Lower leg skin (tissue), 3 donors: ENCODE results near the gene DOK7.

Experiments used
- CTCF ChIP-seq, 3 donors: fragments of 450-650 bp; IDR thresholded peaks; one replicate each; pipeline ENCODE4 v1.5.1; 2016; ENCODE audit warnings: antibody characterized with exemption in 3 of 3, mild to moderate bottlenecking in 3 of 3, moderate library complexity in 2 of 3
- POLR2A ChIP-seq, 2 donors: fragments of 450-650 bp; IDR thresholded peaks; one replicate each; pipeline ENCODE4 v1.6.1; 2016 to 2017; ENCODE audit warnings: antibody characterized with exemption in 2 of 2, mild to moderate bottlenecking in 1 of 2, moderate library complexity in 1 of 2

- no peak for TF ChIP-seq CTCF (IDR thresholded peaks at IDR 0.05)
- TF ChIP-seq POLR2A (IDR thresholded peaks at IDR 0.05): no peak
Observed at GRCh38 chr4:3420956-3421355, 42.1 kb upstream of the DOK7 start.
